Activated gamma-delta T cell treated with Interleukin-2 at 50 U/mL for 16 hours (primary cell): ENCODE measurements around the gene RANBP1.
"Not testable (repeated sequence)": the region's sequence is repeated elsewhere in the genome, so short reads cannot be mapped to it uniquely, and the experiment has no call there.

Source experiments
- DNase-seq: peaks from one replicate; pipeline ENCODE4 v3.0.0-alpha.2; 2020

Gene RANBP1

GRCh38 chr22:20115691-20116375, at the start of gene RANBP1:
RANBP1 (plus strand) TSS chr22:20116104; CDS start chr22:20116185, 81 bp downstream.
- DNase-seq: no peak

GRCh38 chr22:20066617-20067383, 49.1 kb upstream of the RANBP1 start:
- DNase-seq: no peak

- not testable (repeated sequence) for DNase-seq
Observed at GRCh38 chr22:20067384-20067682, 48.6 kb upstream of the RANBP1 start.

- DNase-seq: no peak
Observed at GRCh38 chr22:20068640-20069039, 47.3 kb upstream of the RANBP1 start.

- no peak for DNase-seq
Observed at GRCh38 chr22:20069331-20070042, 46.4 kb upstream of the RANBP1 start.

GRCh38 chr22:20071524-20071972, 44.4 kb upstream of the RANBP1 start:
- no peak for DNase-seq

GRCh38 chr22:20076627-20077172, 39.2 kb upstream of the RANBP1 start:
- DNase-seq: no peak

- DNase-seq: peak; percentile 55
Observed at GRCh38 chr22:20079745-20080444, 36.0 kb upstream of the RANBP1 start, which contains the start of gene DGCR8. DGCR8 (plus strand) TSS chr22:20080241; CDS start chr22:20085964, 5,723 bp downstream.

GRCh38 chr22:20080445-20080775, 35.5 kb upstream of the RANBP1 start:
- peak; percentile 64 for DNase-seq

GRCh38 chr22:20080776-20081654, 34.9 kb upstream of the RANBP1 start:
- no peak for DNase-seq

GRCh38 chr22:20083157-20083890, 32.6 kb upstream of the RANBP1 start:
- DNase-seq: no peak

GRCh38 chr22:20083891-20084546, 31.9 kb upstream of the RANBP1 start:
- no peak for DNase-seq

- no peak for DNase-seq
Observed at GRCh38 chr22:20084547-20085413, 31.1 kb upstream of the RANBP1 start.

- DNase-seq: no peak
Observed at GRCh38 chr22:20085651-20086050, 30.3 kb upstream of the RANBP1 start.

GRCh38 chr22:20086101-20086599, 29.8 kb upstream of the RANBP1 start:
- no peak for DNase-seq

GRCh38 chr22:20086763-20087162, 29.1 kb upstream of the RANBP1 start:
- no peak for DNase-seq

- peak; percentile 30 for DNase-seq
Observed at GRCh38 chr22:20087319-20088262, 28.3 kb upstream of the RANBP1 start.

GRCh38 chr22:20088263-20088648, 27.6 kb upstream of the RANBP1 start:
- DNase-seq: no peak
